Measurements from ENCODE around the gene MCM3AP. TPM values are rescaled to one million over a fixed set of nuclear protein-coding genes. Genes with fewer than 3 reads are reported as not detected.

The MCM3AP gene
- total and polyA plus RNA-seq, 8 donors = 77.4 to 106 (median 94.9) TPM

- TF ChIP-seq, protein P1, sequence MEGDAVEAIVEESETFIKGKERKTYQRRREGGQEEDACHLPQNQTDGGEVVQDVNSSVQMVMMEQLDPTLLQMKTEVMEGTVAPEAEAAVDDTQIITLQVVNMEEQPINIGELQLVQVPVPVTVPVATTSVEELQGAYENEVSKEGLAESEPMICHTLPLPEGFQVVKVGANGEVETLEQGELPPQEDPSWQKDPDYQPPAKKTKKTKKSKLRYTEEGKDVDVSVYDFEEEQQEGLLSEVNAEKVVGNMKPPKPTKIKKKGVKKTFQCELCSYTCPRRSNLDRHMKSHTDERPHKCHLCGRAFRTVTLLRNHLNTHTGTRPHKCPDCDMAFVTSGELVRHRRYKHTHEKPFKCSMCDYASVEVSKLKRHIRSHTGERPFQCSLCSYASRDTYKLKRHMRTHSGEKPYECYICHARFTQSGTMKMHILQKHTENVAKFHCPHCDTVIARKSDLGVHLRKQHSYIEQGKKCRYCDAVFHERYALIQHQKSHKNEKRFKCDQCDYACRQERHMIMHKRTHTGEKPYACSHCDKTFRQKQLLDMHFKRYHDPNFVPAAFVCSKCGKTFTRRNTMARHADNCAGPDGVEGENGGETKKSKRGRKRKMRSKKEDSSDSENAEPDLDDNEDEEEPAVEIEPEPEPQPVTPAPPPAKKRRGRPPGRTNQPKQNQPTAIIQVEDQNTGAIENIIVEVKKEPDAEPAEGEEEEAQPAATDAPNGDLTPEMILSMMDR (IDR thresholded peaks at IDR 0.05) = no peak
- Histone ChIP-seq H3K4me3 (no peak overlapping the region), H3K4me1 (peaks cover 0 to 21% of the 10 kb centered on the region in 2 donors), H3K27me3 (peaks cover 0 to 20% of the 10 kb centered on the region in 2 donors), H3K9me3 (no peaks in the 10 kb centered on the region), H3K36me3 (peaks cover 0 to 19% of the 10 kb centered on the region in 2 donors), H3K27ac (peak overlapping the region in 1 of 2 donors; percentile 57)
- peak; percentile 73 for ATAC-seq
- peak in 3 of 4 donors; percentile 48 to 90 (median 78) for DNase-seq
- intact Hi-C loops (cut with DNase I) = no loop called here
These were observed 10.8 kb upstream of the MCM3AP start for GRCh38 chr21:46295996-46296752.

DNA sequence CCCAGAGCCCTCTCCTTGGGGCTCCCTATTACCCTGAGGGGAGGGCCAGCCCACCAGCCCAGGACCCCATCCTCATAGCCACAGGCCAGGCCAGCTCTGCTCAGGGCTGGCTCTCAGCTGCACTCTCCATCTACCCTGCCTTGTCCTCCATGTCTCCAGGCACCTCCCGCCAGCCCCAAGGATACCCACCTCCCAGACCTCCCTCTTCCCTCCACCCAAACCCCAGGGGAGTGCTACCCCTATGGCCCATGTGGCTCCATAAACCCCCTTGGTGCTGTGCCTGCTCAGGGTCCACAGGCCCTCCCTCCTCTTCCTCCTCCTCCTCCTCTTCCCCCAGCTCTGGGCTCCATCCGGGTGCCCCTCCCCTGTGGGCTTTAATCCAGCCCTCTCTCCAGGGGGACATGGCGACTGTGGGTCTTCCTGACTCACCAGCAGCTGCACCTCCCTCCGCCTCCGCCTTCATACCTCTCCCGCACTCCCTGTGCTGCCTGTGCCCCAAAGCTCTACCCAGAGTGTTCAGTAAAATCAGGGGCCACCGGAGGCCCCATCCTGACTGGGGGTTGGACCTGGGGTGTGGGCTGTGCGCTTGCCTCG is 9.9 kb upstream of the MCM3AP start:
- peaks cover 0 to 13% of the 10 kb centered on the region in 2 donors for H3K36me3 ChIP-seq
- intact Hi-C loops (cut with DNase I) = no loop called here
- no peak overlapping the region for H3K4me3 ChIP-seq
- ATAC-seq = no peak
- H3K4me1 ChIP-seq = peaks cover 0 to 21% of the 10 kb centered on the region in 2 donors
- TF ChIP-seq, protein P1 (IDR thresholded peaks at IDR 0.05) = no peak
- H3K9me3 ChIP-seq = no peaks in the 10 kb centered on the region
- peaks cover 0 to 20% of the 10 kb centered on the region in 2 donors for H3K27me3 ChIP-seq
- no peak overlapping the region for H3K27ac ChIP-seq
- DNase-seq = no peak

DNA sequence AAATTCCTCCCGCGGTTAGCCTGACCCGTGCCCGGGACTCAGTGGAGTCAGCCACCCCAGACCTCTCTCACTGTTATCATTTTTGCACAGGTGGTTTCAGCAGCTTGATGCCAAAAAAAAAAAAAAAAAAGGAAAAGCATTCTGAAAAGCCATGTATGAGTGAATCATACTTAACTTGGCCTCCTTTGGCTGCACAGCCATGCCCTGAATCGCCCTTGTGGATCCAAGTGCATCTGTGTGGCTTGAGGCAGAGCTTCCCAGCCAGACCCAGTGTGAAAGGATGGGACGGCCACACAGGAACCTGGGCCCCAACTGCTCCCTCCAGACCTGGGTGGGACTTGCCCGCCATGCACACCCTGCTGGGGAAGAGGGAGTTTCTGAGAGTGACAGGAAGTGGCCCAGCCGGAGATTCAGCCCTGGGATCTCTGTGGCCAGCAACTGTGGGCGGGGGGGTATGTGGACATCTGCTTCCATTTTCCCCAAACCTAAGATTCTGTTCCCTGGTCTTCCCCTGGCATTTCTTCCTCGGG is 9.3 kb upstream of the MCM3AP start:
- DNase-seq = no peak
- Histone ChIP-seq H3K4me1 (peaks cover 0 to 21% of the 10 kb centered on the region in 2 donors), H3K36me3 (peaks cover 0 to 13% of the 10 kb centered on the region in 2 donors), H3K9me3 (no peaks in the 10 kb centered on the region), H3K27ac (no peak overlapping the region), H3K27me3 (peaks cover 0 to 20% of the 10 kb centered on the region in 2 donors), H3K4me3 (no peak overlapping the region)
- intact Hi-C loops (cut with DNase I) = no loop called here
- no peak for ATAC-seq
- TF ChIP-seq, protein P1 (IDR thresholded peaks at IDR 0.05) = no peak

DNA sequence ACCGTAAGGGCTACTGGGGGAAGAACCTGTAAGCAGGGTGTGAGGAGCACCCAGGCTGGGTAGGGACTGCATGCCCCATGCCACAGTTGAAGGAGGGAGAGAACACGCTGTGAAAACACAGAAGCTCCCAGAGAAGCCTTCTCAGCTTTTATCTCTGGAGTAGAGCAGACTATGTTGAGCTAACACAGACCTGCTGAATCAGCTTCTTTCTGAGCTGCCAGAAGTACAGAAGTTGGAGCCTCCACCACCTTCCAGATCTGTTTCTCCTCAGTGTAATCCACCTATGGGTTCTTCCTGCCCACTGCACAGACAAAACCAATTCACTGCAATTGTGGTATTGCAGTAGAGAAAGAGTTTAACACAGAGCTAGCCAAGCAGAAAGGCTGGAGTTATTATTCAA is 6.2 kb upstream of the MCM3AP start:
- H3K9me3 ChIP-seq = no peaks in the 10 kb centered on the region
- peaks cover 0 to 30% of the 10 kb centered on the region in 2 donors for H3K4me1 ChIP-seq
- TF ChIP-seq, protein P1 (IDR thresholded peaks at IDR 0.05) = no peak
- peaks cover 0 to 3% of the 10 kb centered on the region in 2 donors for H3K27me3 ChIP-seq
- DNase-seq (no peak), ATAC-seq (no peak)
- peaks cover 0 to 20% of the 10 kb centered on the region in 2 donors for H3K36me3 ChIP-seq
- intact Hi-C loops (cut with DNase I) = no loop called here
- no peak overlapping the region for H3K4me3 ChIP-seq
- no peak overlapping the region for H3K27ac ChIP-seq

DNA sequence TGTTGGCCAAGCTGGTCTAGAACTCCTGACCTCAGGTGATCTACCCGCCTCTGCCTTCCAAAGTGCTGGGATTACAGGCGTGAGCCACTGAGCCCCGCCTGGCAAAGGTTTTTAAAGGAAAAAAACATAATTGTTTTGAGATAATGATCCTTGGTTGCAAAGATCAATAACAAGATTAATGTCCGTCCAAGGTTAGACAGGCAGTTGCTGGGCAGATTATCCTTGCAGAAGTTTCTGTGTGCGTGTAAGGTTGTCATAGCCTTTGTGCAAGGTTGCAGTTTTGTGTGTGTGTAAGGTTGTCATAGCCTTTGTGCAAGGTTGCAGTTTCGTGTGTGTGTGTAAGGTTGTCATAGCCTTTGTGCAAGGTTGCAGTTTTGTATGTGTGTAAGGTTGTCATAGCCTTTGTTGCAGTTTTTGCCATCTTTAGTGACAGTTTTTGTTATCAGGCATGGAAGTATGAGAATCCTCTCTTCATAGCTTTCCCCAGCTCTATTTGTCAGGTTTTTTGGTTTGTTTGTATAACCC is 4.3 kb upstream of the MCM3AP start:
- ATAC-seq = no peak

More for the DNA sequence above, 4.3 kb upstream of the MCM3AP start:
- H3K4me1 ChIP-seq = peaks cover 6 to 34% of the 10 kb centered on the region in 2 donors
- no peaks in the 10 kb centered on the region for H3K27me3 ChIP-seq
- H3K27ac ChIP-seq = no peak overlapping the region
- H3K36me3 ChIP-seq = peaks cover 0 to 20% of the 10 kb centered on the region in 2 donors
- H3K4me3 ChIP-seq = no peak overlapping the region
- intact Hi-C loops (cut with DNase I) = no loop called here
- DNase-seq = no peak
- H3K9me3 ChIP-seq = no peaks in the 10 kb centered on the region
- TF ChIP-seq, protein P1 (IDR thresholded peaks at IDR 0.05) = no peak

All from left lung (tissue), 10 donors.